Measurements from ENCODE around the gene ZNF22. TPM values are rescaled to one million over a fixed set of nuclear protein-coding genes. Genes with fewer than 3 reads are reported as not detected.

The ZNF22 gene
- total RNA-seq, 1 donor from 2014 or later = 20.6 TPM

GRCh38 chr10:44974628-44975430 is 25.9 kb upstream of the ZNF22 start:
- no peak for DNase-seq (ENCODE audit: extremely low spot score in 2 of 2)
- H3K4me1 ChIP-seq = peaks cover 47% of the 10 kb centered on the region
- H3K9me3 ChIP-seq = no peaks in the 10 kb centered on the region
- peaks cover 0 to 4% of the 10 kb centered on the region in 2 donors for H3K36me3 ChIP-seq
- no peaks in the 10 kb centered on the region for H3K27me3 ChIP-seq
- peak overlapping the region; percentile 95 for H3K27ac ChIP-seq
- H3K4me3 ChIP-seq = peak overlapping the region; percentile 41 to 54
- TF ChIP-seq POLR2AphosphoS5 (IDR thresholded peaks at IDR 0.05; ENCODE audit: insufficient read depth in 1 of 2, low read depth in 1 of 2) = peak in 1 of 2 donors; percentile 46
- no peak for TF ChIP-seq POLR2A (IDR thresholded peaks at IDR 0.05)
- peak; percentile 65 to 99 (median 97) for TF ChIP-seq CTCF (IDR thresholded peaks at IDR 0.05)
- intact Hi-C loops (cut with DNase I) = loop anchor here (5.0 kb wide), 1 partner anchor 43 kb away; no protein-coding TSS in a partner anchor

GRCh38 chr10:44975431-44976331 is 25.0 kb upstream of the ZNF22 start:
- Histone ChIP-seq H3K27me3 (no peaks in the 10 kb centered on the region), H3K4me3 (peak overlapping the region; percentile 41 to 54), H3K36me3 (peaks cover 0 to 4% of the 10 kb centered on the region in 2 donors), H3K4me1 (peaks cover 56% of the 10 kb centered on the region), H3K27ac (peak overlapping the region; percentile 95), H3K9me3 (no peaks in the 10 kb centered on the region)
- TF ChIP-seq POLR2AphosphoS5 (IDR thresholded peaks at IDR 0.05; ENCODE audit: insufficient read depth in 1 of 2, low read depth in 1 of 2) = no peak
- TF ChIP-seq CTCF (IDR thresholded peaks at IDR 0.05) = no peak
- no peak for TF ChIP-seq POLR2A (IDR thresholded peaks at IDR 0.05)
- intact Hi-C loops (cut with DNase I) = no loop called here
- no peak for DNase-seq (ENCODE audit: extremely low spot score in 2 of 2)

GRCh38 chr10:44976352-44977198 is 24.1 kb upstream of the ZNF22 start:
- Histone ChIP-seq H3K27me3 (no peaks in the 10 kb centered on the region), H3K9me3 (no peaks in the 10 kb centered on the region), H3K4me1 (peaks cover 65% of the 10 kb centered on the region), H3K27ac (peak overlapping the region; percentile 95), H3K36me3 (peaks cover 0 to 4% of the 10 kb centered on the region in 2 donors), H3K4me3 (peak overlapping the region; percentile 41 to 54)
- intact Hi-C loops (cut with DNase I) = no loop called here
- DNase-seq (ENCODE audit: extremely low spot score in 2 of 2) = no peak
- TF ChIP-seq POLR2AphosphoS5 (IDR thresholded peaks at IDR 0.05; ENCODE audit: insufficient read depth in 1 of 2, low read depth in 1 of 2) (peak in 1 of 2 donors; percentile 10), POLR2A (IDR thresholded peaks at IDR 0.05) (no peak)

- no peak for DNase-seq (ENCODE audit: extremely low spot score in 2 of 2)
- TF ChIP-seq POLR2AphosphoS5 (IDR thresholded peaks at IDR 0.05; ENCODE audit: insufficient read depth in 1 of 2, low read depth in 1 of 2) (peak in 1 of 2 donors; percentile 65), POLR2A (IDR thresholded peaks at IDR 0.05) (no peak)
- H3K27ac ChIP-seq = peak overlapping the region; percentile 95
- no peaks in the 10 kb centered on the region for H3K36me3 ChIP-seq
- intact Hi-C loops (cut with DNase I) = no loop called here
- peaks cover 74% of the 10 kb centered on the region for H3K4me1 ChIP-seq
- H3K4me3 ChIP-seq = peak overlapping the region; percentile 41 to 54
- no peaks in the 10 kb centered on the region for H3K27me3 ChIP-seq
- no peaks in the 10 kb centered on the region for H3K9me3 ChIP-seq
Measured at GRCh38 chr10:44977287-44978212, 23.2 kb upstream of the ZNF22 start.

- H3K4me1 ChIP-seq = peaks cover 77% of the 10 kb centered on the region
- TF ChIP-seq POLR2AphosphoS5 (IDR thresholded peaks at IDR 0.05; ENCODE audit: insufficient read depth in 1 of 2, low read depth in 1 of 2) = no peak
- no peak for TF ChIP-seq CTCF (IDR thresholded peaks at IDR 0.05)
- no peak for TF ChIP-seq POLR2A (IDR thresholded peaks at IDR 0.05)
- peak overlapping the region; percentile 41 to 54 for H3K4me3 ChIP-seq
- peak overlapping the region; percentile 95 for H3K27ac ChIP-seq
- H3K9me3 ChIP-seq = no peaks in the 10 kb centered on the region
- no peaks in the 10 kb centered on the region for H3K27me3 ChIP-seq
- DNase-seq (ENCODE audit: extremely low spot score in 2 of 2) = no peak
- no peaks in the 10 kb centered on the region for H3K36me3 ChIP-seq
- intact Hi-C loops (cut with DNase I) = no loop called here
Measured at GRCh38 chr10:44978213-44978569, 22.5 kb upstream of the ZNF22 start.

Data from vagina (tissue), 2 donors.